Natural killer cell treated with Interleukin-12 subunit alpha and Interleukin-12 subunit beta and Interleukin-15 and Interleukin-18, amount 100 ng/mL, for 72 hours (primary cell): ENCODE results near the gene AP1G2. TPM values are rescaled to one million over a fixed set of nuclear protein-coding genes. Genes with fewer than 3 reads are reported as not detected.

Source experiments
- total RNA-seq, 2 donors: library from RNA; stranded (reverse); gene quantifications; one replicate each; pipeline ENCODE4 v1.2.3, GENCODE V29; 2022

AP1G2 gene
- total RNA-seq, 2 donors from 2014 or later = 151 to 229 TPM

Other genes starting within 250 kb of the AP1G2 start
- gene PABPN1, start 246.3 kb downstream of the AP1G2 start, total RNA-seq = 100 to 1,000 TPM; 182 to 274 TPM
- under 1 TPM in 1 of 2 donors, not detected in 1; 0.42 TPM for gene SLC22A17, start 214.9 kb downstream of the AP1G2 start, total RNA-seq
- gene EFS, start 202.6 kb downstream of the AP1G2 start, total RNA-seq = not detected
- gene IL25, start 195.0 kb downstream of the AP1G2 start, total RNA-seq = not detected
- not detected for gene CMTM5, start 190.7 kb downstream of the AP1G2 start, total RNA-seq
- under 1 TPM in 1 of 2 donors, not detected in 1; 0.28 TPM for gene MYH6, start 159.5 kb downstream of the AP1G2 start, total RNA-seq
- not detected for gene MYH7, start 132.1 kb downstream of the AP1G2 start, total RNA-seq
- 10 to 100 TPM; 65.6 to 65.7 TPM for gene NGDN, start 98.1 kb downstream of the AP1G2 start, total RNA-seq
- 1 to 10 TPM; 2.8 to 4.9 TPM for gene ZFHX2, start 16.0 kb downstream of the AP1G2 start, total RNA-seq
- 10 to 100 TPM; 10.6 to 11.7 TPM for gene THTPA, start 11.5 kb downstream of the AP1G2 start, total RNA-seq
- gene JPH4, start 11.0 kb upstream of the AP1G2 start, total RNA-seq = under 1 TPM in 1 of 2 donors, not detected in 1; 0.07 TPM
- gene DHRS2, start 68.6 kb upstream of the AP1G2 start, total RNA-seq = 1 to 10 TPM in 1 of 2 donors, under 1 TPM in 1; 0.57 to 1.5 TPM